ENCODE measurements around the gene IRF6.

Gene IRF6

DNA sequence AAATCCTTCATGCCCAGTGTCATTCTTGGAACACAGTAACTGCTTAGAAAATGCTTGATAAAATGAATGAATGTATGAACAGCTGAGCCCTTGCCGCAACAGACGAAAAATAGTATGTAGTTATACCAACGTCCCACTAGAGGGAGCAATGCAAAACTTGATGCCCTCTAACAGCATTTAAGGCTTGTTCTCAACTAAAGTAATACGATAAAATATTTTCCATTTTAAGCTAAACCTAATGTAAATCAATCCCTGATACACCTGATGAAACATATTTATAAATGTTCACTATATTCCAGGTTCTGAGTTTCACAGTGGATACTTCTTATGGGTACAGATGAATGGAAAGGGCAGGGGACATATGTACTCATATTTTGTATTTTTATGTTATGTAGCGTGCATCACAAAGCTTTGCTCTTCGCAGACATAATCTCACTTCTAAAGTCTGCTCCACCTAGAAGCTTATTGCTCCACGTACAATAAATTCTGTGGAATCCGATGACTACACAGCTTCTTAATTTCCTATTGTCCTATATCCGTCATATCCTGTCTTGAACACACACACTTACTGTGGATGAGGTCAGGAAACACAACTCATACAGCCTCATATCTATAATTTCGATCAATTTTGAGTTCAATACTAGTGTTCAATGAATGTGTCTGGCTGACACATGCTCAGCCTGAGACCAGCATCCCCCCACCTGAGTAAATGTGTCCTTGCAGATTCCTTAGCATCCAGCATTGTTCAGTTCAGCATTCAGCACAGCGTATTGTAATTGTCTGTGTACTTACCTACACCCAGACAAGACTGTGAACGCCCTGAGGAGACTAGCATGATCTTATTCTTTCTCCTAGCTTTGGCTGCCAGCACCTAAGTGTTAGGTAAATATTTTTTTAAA is 17.4 kb upstream of the IRF6 start:
- TF ChIP-seq CTCF (IDR thresholded peaks at IDR 0.05; ENCODE audit: borderline replicate concordance, insufficient read depth, low read depth, low read length): peak; percentile 67
- no peak overlapping the region for H3K4me3 ChIP-seq (ENCODE audit: low read depth, low read length)

- TF ChIP-seq CTCF (IDR thresholded peaks at IDR 0.05; ENCODE audit: borderline replicate concordance, insufficient read depth, low read depth, low read length): no peak
- H3K4me3 ChIP-seq (ENCODE audit: low read depth, low read length): no peak overlapping the region
Measured at GRCh38 chr1:209822706-209823105, 16.8 kb upstream of the IRF6 start.

DNA sequence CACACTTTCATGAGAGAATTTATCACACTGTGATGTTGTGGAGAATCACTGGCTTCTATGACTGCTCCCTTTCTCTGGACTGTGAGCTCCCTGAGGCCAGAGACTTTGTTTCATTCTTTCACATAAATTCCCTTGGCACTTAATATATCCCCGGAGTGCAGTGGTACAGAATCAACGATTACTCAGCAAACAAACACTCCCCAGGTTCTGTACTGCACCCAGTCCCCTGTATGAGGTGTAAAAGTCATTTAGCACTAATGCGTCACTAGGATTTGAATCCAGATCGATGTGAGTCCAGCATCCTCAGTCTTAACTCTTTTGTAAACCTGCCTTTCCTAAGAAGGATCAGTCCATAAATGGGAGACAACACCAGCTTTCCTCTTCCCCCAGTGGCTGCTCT is 15.0 kb upstream of the IRF6 start:
- no peak overlapping the region for H3K4me3 ChIP-seq (ENCODE audit: low read depth, low read length)
- TF ChIP-seq CTCF (IDR thresholded peaks at IDR 0.05; ENCODE audit: borderline replicate concordance, insufficient read depth, low read depth, low read length): no peak

- TF ChIP-seq CTCF (IDR thresholded peaks at IDR 0.05; ENCODE audit: borderline replicate concordance, insufficient read depth, low read depth, low read length): no peak
- no peak overlapping the region for H3K4me3 ChIP-seq (ENCODE audit: low read depth, low read length)
Measured at GRCh38 chr1:209819058-209819457, 13.1 kb upstream of the IRF6 start.

DNA sequence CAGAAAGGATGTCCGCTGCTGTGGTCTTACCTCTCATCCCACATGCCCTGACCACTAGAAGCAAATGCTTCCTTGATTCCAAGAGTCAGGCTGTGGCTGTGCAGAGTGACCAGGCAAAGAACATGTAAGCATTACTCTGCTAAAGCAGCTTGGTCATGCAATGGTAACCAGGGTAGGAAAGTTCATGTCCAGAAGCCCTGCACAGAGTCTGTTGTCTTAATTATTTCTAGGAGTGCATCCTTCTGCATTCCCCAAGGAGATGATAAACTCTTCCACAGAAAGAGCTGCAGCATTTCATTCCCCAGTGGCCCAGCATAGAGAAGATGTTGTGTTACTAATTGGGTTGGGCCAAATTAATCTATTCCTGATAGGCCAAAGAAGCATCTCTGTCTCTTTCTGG is 11.7 kb upstream of the IRF6 start:
- no peak for TF ChIP-seq CTCF (IDR thresholded peaks at IDR 0.05; ENCODE audit: borderline replicate concordance, insufficient read depth, low read depth, low read length)
- no peak overlapping the region for H3K4me3 ChIP-seq (ENCODE audit: low read depth, low read length)

DNA sequence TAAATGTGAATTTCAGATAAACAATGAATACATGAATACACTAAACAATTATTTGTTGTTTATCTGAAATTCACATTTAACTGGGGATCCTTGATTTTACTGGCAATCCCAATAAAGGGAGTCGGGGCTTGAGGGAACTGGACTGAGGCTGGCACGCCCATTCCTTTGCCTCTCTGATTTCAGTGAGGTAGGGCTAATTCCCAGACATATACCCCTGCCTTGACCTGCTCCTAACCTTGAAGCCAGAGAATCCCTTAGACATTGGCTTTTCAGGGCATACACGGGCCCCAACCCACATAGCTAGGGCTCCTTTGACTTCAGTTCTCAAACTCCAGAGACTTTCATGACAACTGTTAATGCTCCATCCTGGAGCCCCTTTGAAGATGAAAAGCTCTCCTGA is 11.0 kb upstream of the IRF6 start:
- no peak overlapping the region for H3K4me3 ChIP-seq (ENCODE audit: low read depth, low read length)
- no peak for TF ChIP-seq CTCF (IDR thresholded peaks at IDR 0.05; ENCODE audit: borderline replicate concordance, insufficient read depth, low read depth, low read length)

DNA sequence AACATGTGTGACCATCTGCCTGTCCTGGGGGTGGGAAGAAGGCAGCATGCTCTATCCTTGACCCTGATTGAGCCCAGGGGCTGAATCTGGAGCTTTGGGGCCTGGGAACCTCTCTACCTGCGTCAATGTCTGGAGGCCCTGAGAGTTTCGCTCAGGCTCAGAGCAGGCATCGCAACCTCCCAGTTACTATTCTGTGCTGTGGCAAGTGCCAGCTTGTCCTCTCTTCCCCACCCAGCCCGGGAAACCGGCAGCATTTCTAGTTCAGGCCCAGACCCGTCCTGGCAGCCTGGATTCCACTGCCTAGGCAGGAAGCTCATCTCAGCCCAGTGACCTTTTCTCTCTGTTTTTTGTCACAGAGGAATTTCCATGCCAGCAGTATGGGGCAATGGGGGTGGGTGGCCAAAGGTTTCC is 10.0 kb upstream of the IRF6 start:
- TF ChIP-seq CTCF (IDR thresholded peaks at IDR 0.05; ENCODE audit: borderline replicate concordance, insufficient read depth, low read depth, low read length): no peak
- H3K4me3 ChIP-seq (ENCODE audit: low read depth, low read length): no peak overlapping the region
